KMS-11 (cell line): Measurements from ENCODE around the gene MAP3K20.

Experiments
- H2AFZ ChIP-seq: fragments of 200-600 bp; sonication (generic); 2 replicates; pipeline ENCODE4 v1.6.1; 2016; ENCODE audit warnings: antibody characterized with exemption, mixed run types, low read depth
- H3K27ac ChIP-seq: fragments of 200-600 bp; sonication (generic); 2 replicates; pipeline ENCODE4 v1.6.1; 2016; ENCODE audit warnings: mild to moderate bottlenecking, mixed run types
- H3K27me3 ChIP-seq: fragments of 200-600 bp; sonication (generic); 2 replicates; pipeline ENCODE4 v1.6.1; 2017; ENCODE audit warnings: mild to moderate bottlenecking, low read depth, mixed run types, moderate library complexity; ENCODE audit not compliant: insufficient read depth
- H3K36me3 ChIP-seq: fragments of 200-600 bp; sonication (generic); 2 replicates; pipeline ENCODE4 v1.6.1; 2017; ENCODE audit warnings: mild to moderate bottlenecking, mixed run types; ENCODE audit not compliant: insufficient read depth
- H3K4me1 ChIP-seq: fragments of 200-600 bp; sonication (generic); 2 replicates; pipeline ENCODE4 v1.6.1; 2016; ENCODE audit warnings: mild to moderate bottlenecking, low read depth, mixed run types; ENCODE audit not compliant: poor library complexity, severe bottlenecking
- H3K4me2 ChIP-seq: fragments of 200-600 bp; sonication (generic); 2 replicates; pipeline ENCODE4 v1.7.0; 2016; ENCODE audit warnings: mild to moderate bottlenecking, mixed run types
- H3K4me3 ChIP-seq: fragments of 200-600 bp; sonication (generic); IDR thresholded peaks from 2 replicates; pipeline ENCODE4 v1.6.1; 2017; ENCODE audit warnings: low read depth, low read length, mixed read lengths; ENCODE audit not compliant: insufficient read depth
- H3K79me2 ChIP-seq: fragments of 200-600 bp; sonication (generic); 2 replicates; pipeline ENCODE4 v1.6.1; 2016; ENCODE audit warnings: low read depth, mixed run types; ENCODE audit not compliant: insufficient read depth
- H3K9ac ChIP-seq: fragments of 200-600 bp; sonication (generic); 2 replicates; pipeline ENCODE4 v1.6.1; 2016; ENCODE audit warnings: mild to moderate bottlenecking, mixed run types
- H4K20me1 ChIP-seq: fragments of 200-600 bp; sonication (generic); 2 replicates; pipeline ENCODE4 v1.6.1; 2016; ENCODE audit warnings: mild to moderate bottlenecking, mixed run types; ENCODE audit not compliant: insufficient read depth
- CTCF ChIP-seq: fragments of 200-600 bp; sonication (generic); conservative IDR thresholded peaks from 2 replicates; pipeline ENCODE4 v1.6.1; 2017; ENCODE audit warnings: low read depth, mild to moderate bottlenecking, antibody characterized with exemption, low read length, moderate library complexity, mixed read lengths

MAP3K20 gene

DNA sequence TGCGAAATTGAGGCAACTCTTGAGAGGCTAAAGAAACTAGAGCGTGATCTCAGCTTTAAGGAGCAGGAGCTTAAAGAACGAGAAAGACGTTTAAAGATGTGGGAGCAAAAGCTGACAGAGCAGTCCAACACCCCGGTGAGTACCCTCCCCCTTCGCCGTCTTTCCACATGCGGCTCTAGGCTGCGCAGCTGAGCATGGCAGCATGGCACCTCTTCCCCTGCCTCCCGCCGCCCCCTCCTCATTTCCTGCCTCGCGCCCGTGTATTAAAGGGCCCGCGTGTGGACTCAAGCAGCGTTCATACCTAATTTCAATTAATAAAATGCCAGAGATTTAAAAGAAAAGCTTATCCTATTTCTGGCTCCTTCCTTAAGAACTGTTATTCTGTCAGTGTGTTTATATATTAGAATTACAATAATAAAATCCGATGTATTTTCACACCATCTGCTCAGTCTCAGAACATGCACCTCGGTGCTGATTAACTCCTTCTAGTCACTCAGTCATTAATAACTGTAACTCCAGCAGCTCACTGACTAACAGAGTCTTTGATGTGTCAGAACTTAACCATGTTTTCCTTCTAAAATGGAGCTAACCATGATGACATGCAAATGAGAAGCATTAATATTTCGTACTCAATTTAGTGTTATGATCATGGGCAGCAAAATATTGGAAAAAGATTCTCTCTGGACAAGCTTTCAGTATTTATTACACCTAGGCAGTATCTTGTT is 141.6 kb downstream of the MAP3K20 start:
- H2AFZ ChIP-seq = no peak overlapping the region
- H3K27me3 ChIP-seq = no peaks in the 10 kb centered on the region
- no peak overlapping the region for H3K4me2 ChIP-seq
- peaks cover 4% of the 10 kb centered on the region for H3K4me1 ChIP-seq
- H3K4me3 ChIP-seq = no peak overlapping the region
- H3K36me3 ChIP-seq = no peaks in the 10 kb centered on the region
- no peaks in the 10 kb centered on the region for H3K79me2 ChIP-seq
- TF ChIP-seq CTCF = no peak
- no peak overlapping the region for H3K27ac ChIP-seq
- H3K9ac ChIP-seq = no peak overlapping the region
- no peaks in the 10 kb centered on the region for H4K20me1 ChIP-seq

- Histone ChIP-seq H2AFZ (no peak overlapping the region), H3K27ac (no peak overlapping the region), H3K36me3 (no peaks in the 10 kb centered on the region), H3K4me3 (no peak overlapping the region), H3K4me1 (peaks cover 7% of the 10 kb centered on the region), H3K9ac (no peak overlapping the region), H3K4me2 (no peak overlapping the region), H3K27me3 (no peaks in the 10 kb centered on the region), H3K79me2 (no peaks in the 10 kb centered on the region), H4K20me1 (no peaks in the 10 kb centered on the region)
- TF ChIP-seq CTCF = no peak
Observed at GRCh38 chr2:173218326-173219056, 142.8 kb downstream of the MAP3K20 start.

DNA sequence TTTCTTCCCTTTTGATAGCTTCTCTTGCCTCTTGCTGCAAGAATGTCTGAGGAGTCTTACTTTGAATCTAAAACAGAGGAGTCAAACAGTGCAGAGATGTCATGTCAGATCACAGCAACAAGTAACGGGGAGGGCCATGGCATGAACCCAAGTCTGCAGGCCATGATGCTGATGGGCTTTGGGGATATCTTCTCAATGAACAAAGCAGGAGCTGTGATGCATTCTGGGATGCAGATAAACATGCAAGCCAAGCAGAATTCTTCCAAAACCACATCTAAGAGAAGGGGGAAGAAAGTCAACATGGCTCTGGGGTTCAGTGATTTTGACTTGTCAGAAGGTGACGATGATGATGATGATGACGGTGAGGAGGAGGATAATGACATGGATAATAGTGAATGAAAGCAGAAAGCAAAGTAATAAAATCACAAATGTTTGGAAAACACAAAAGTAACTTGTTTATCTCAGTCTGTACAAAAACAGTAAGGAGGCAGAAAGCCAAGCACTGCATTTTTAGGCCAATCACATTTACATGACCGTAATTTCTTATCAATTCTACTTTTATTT is 145.6 kb downstream of the MAP3K20 start:
- Histone ChIP-seq H3K9ac (no peak overlapping the region), H4K20me1 (no peaks in the 10 kb centered on the region), H3K79me2 (no peaks in the 10 kb centered on the region), H3K36me3 (no peaks in the 10 kb centered on the region), H2AFZ (no peak overlapping the region), H3K4me3 (no peak overlapping the region), H3K27me3 (no peaks in the 10 kb centered on the region), H3K4me1 (peaks cover 7% of the 10 kb centered on the region), H3K4me2 (no peak overlapping the region), H3K27ac (no peak overlapping the region)
- no peak for TF ChIP-seq CTCF

DNA sequence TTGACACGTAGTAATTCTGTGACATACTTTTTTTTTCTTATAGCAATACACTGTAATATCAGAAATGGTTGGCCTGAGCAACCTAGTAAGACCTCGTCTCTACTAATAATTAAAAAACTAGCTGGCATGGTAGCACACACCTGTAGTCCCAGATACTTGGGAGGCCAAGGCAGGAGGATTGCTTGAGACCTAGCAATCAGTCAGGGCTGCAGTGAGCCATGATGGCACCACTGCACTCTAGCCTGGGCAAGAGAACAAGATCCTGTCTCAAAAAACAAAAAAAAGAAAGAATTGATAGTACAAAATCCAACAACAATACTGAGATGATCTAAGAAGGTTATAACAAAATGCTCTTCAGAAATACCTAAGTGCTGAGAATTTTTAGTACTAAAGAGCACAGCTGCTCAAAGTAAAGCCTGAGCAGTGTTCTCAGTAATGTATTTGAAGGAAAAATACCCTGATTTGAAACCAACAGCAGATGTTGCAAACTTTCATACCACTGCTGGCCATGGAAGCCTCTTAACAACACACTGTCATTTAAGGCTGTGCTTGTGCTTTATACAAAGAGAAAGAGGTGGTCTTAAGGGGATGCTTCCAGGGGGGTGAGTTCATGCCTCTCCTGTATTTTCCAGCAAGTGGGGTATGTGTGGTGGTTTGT is 146.4 kb downstream of the MAP3K20 start:
- H3K4me1 ChIP-seq = peaks cover 7% of the 10 kb centered on the region
- no peak overlapping the region for H3K4me3 ChIP-seq
- no peak for TF ChIP-seq CTCF
- H2AFZ ChIP-seq = no peak overlapping the region
- H4K20me1 ChIP-seq = no peaks in the 10 kb centered on the region
- H3K27me3 ChIP-seq = no peaks in the 10 kb centered on the region
- H3K9ac ChIP-seq = no peak overlapping the region
- no peak overlapping the region for H3K27ac ChIP-seq
- no peaks in the 10 kb centered on the region for H3K79me2 ChIP-seq
- no peaks in the 10 kb centered on the region for H3K36me3 ChIP-seq
- no peak overlapping the region for H3K4me2 ChIP-seq
